ENCODE results near the gene NPAS3. TPM values are rescaled to one million over a fixed set of nuclear protein-coding genes. Genes with fewer than 3 reads are reported as not detected.
A peak's percentile ranks its signal among the peaks of the same experiment; 100 is the strongest.

Gene NPAS3
- total RNA-seq, 4 donors from 2014 or later, result 1.9 to 10.6 (median 2.2) TPM

GRCh38 chr14:32986791-32987540 is 48.3 kb downstream of the NPAS3 start:
- 65% methylated on average over 4 to 7 of the region's 7 CpGs for WGBS, 2 donors (ENCODE audit: low coverage in 1 of 2)
- TF ChIP-seq POLR2A (IDR thresholded peaks at IDR 0.05) (no peak), POLR2AphosphoS5 (IDR thresholded peaks at IDR 0.05) (no peak)
- no peak for ATAC-seq
- Histone ChIP-seq H3K27ac (no peak overlapping the region), H3K27me3 (no peaks in the 10 kb centered on the region), H3K36me3 (no peaks in the 10 kb centered on the region), H3K4me1 (no peaks in the 10 kb centered on the region), H3K4me3 (no peak overlapping the region), H3K9me3 (no peaks in the 10 kb centered on the region)

GRCh38 chr14:32991691-32992090 is 53.0 kb downstream of the NPAS3 start:
- no peak for ATAC-seq
- Histone ChIP-seq H3K27me3 (no peaks in the 10 kb centered on the region), H3K36me3 (no peaks in the 10 kb centered on the region), H3K27ac (no peak overlapping the region), H3K4me1 (no peaks in the 10 kb centered on the region), H3K4me3 (no peak overlapping the region), H3K9me3 (no peaks in the 10 kb centered on the region)
- TF ChIP-seq CTCF (IDR thresholded peaks at IDR 0.05) (no peak), POLR2A (IDR thresholded peaks at IDR 0.05) (no peak), EP300 (IDR thresholded peaks at IDR 0.05) (no peak), POLR2AphosphoS5 (IDR thresholded peaks at IDR 0.05) (no peak)
- WGBS, 2 donors (ENCODE audit: low coverage in 1 of 2), result 91 to 100% methylated on average over 2 to 4 of the region's 4 CpGs

- Histone ChIP-seq H3K9me3 (no peaks in the 10 kb centered on the region), H3K36me3 (no peaks in the 10 kb centered on the region), H3K27me3 (no peaks in the 10 kb centered on the region), H3K27ac (no peak overlapping the region), H3K4me3 (no peak overlapping the region), H3K4me1 (no peaks in the 10 kb centered on the region)
- no peak for TF ChIP-seq CTCF (IDR thresholded peaks at IDR 0.05)
- TF ChIP-seq POLR2AphosphoS5 (IDR thresholded peaks at IDR 0.05), result no peak
- TF ChIP-seq POLR2A (IDR thresholded peaks at IDR 0.05), result no peak
- no peak for TF ChIP-seq EP300 (IDR thresholded peaks at IDR 0.05)
- ATAC-seq, result no peak
These were observed 55.2 kb downstream of the NPAS3 start for GRCh38 chr14:32993921-32994320.

GRCh38 chr14:32996343-32996742 is 57.7 kb downstream of the NPAS3 start:
- no peak for TF ChIP-seq POLR2AphosphoS5 (IDR thresholded peaks at IDR 0.05)
- no peak for TF ChIP-seq POLR2A (IDR thresholded peaks at IDR 0.05)
- no peak for TF ChIP-seq EP300 (IDR thresholded peaks at IDR 0.05)
- H3K4me1 ChIP-seq, result no peaks in the 10 kb centered on the region
- H3K36me3 ChIP-seq, result no peaks in the 10 kb centered on the region
- H3K27me3 ChIP-seq, result no peaks in the 10 kb centered on the region
- H3K27ac ChIP-seq, result no peak overlapping the region
- 88 to 97% methylated on average over 1 to 2 of the region's 3 CpGs for WGBS, 2 donors (ENCODE audit: low coverage in 1 of 2)
- H3K4me3 ChIP-seq, result no peak overlapping the region
- H3K9me3 ChIP-seq, result no peaks in the 10 kb centered on the region
- no peak for ATAC-seq

- TF ChIP-seq POLR2AphosphoS5 (IDR thresholded peaks at IDR 0.05) (no peak), CTCF (IDR thresholded peaks at IDR 0.05) (peak; percentile 20 to 54 (median 26)), POLR2A (IDR thresholded peaks at IDR 0.05) (no peak), EP300 (IDR thresholded peaks at IDR 0.05) (no peak)
- Histone ChIP-seq H3K9me3 (no peaks in the 10 kb centered on the region), H3K4me3 (no peak overlapping the region), H3K4me1 (no peaks in the 10 kb centered on the region), H3K27ac (no peak overlapping the region), H3K36me3 (no peaks in the 10 kb centered on the region), H3K27me3 (no peaks in the 10 kb centered on the region)
- ATAC-seq, result no peak
These were observed 59.8 kb downstream of the NPAS3 start for GRCh38 chr14:32998433-32998832.

- no peaks in the 10 kb centered on the region for H3K27me3 ChIP-seq
- H3K36me3 ChIP-seq, result no peaks in the 10 kb centered on the region
- TF ChIP-seq EP300 (IDR thresholded peaks at IDR 0.05) (no peak), POLR2A (IDR thresholded peaks at IDR 0.05) (no peak), POLR2AphosphoS5 (IDR thresholded peaks at IDR 0.05) (no peak), CTCF (IDR thresholded peaks at IDR 0.05) (no peak)
- no peak overlapping the region for H3K27ac ChIP-seq
- no peaks in the 10 kb centered on the region for H3K4me1 ChIP-seq
- WGBS, 2 donors (ENCODE audit: low coverage in 1 of 2), result 78 to 79% methylated on average over 3 of the region's 3 CpGs
- no peak for ATAC-seq
- H3K9me3 ChIP-seq, result no peaks in the 10 kb centered on the region
- H3K4me3 ChIP-seq, result no peak overlapping the region
These were observed 71.0 kb downstream of the NPAS3 start for GRCh38 chr14:33009673-33010072.
